HCT116 (cell line): ENCODE results near the gene NPB. TPM values are rescaled to one million over a fixed set of nuclear protein-coding genes. Genes with fewer than 3 reads are reported as not detected.
"Not testable (repeated sequence)": the region's sequence is repeated elsewhere in the genome, so short reads cannot be mapped to it uniquely, and the experiment has no call there.

Source experiments
- ATAC-seq: fragments of 200-7000 bp; cut with Tn5 transposase; 2 replicates; pipeline ENCODE4 v1.9.1; 2020; ENCODE audit warnings: mild to moderate bottlenecking, moderate library complexity
- BruUV-seq: library from RNA; stranded (reverse); fragments of 400-500 nt; replicated peaks from 2 replicates; lab custom pipeline; 2021; lab: Mats Ljungman, UMichigan
- CTCF ChIA-PET: fragments of 300-600 bp; sonication (Branson Sonifier 250); formaldehyde crosslinking; loops from one replicate; lab custom pipeline; 2021; ENCODE audit warnings: antibody characterized with exemption; lab: Charles Lee
- POLR2A ChIA-PET: fragments of 300-600, 350-600 bp; sonication (Branson Sonifier 250); formaldehyde crosslinking; loops from one replicate; lab custom pipeline; 2021; ENCODE audit warnings: antibody characterized with exemption; lab: Charles Lee
- RAD21 ChIA-PET, 2 experiments: fragments of 300-600 bp; sonication (Branson Sonifier 250); formaldehyde crosslinking; loops; one replicate each; lab custom pipeline; 2023; ENCODE audit warnings: low total read pairs in 2 of 2; ENCODE audit not compliant: uncharacterized antibody in 2 of 2, unreplicated experiment in 2 of 2, low non-redundant PET in 1 of 2; lab: Charles Lee
- DNase-seq: peaks from one replicate; pipeline ENCODE4 v3.0.0-alpha.2; 2010; ENCODE audit warnings: low read depth, low spot score
- H2AFZ ChIP-seq: fragments of 200-600 bp; shearing (Covaris generic), sonication (generic); 2 replicates; pipeline ENCODE4 v1.6.1; 2017; ENCODE audit warnings: low read depth, mixed run types, mixed read lengths, antibody characterized with exemption, low read length; ENCODE audit not compliant: poor library complexity, severe bottlenecking
- H3K27ac ChIP-seq: 2 replicates; pipeline ENCODE4 v1.5.1; 2012; ENCODE audit warnings: low read depth, low read length
- H3K27me3 ChIP-seq: fragments of 200-600 bp; sonication (generic); 2 replicates; pipeline ENCODE4 v1.6.1; 2016; ENCODE audit warnings: mixed run types, low read length, mixed read lengths; ENCODE audit not compliant: insufficient read depth
- H3K36me3 ChIP-seq, 2 experiments: fragments of 200-500 bp in 1 of 2; fragments of 200-600 bp in 1 of 2; sonication (Bioruptor generic) in 1 of 2; sonication (generic) in 1 of 2; 2 replicates each; pipeline versions ENCODE4 v1.5.1 to v1.6.1; 2014 to 2016; ENCODE audit warnings: low read length in 2 of 2, inconsistent platforms in 1 of 2, mixed read lengths in 1 of 2, mixed run types in 1 of 2; ENCODE audit not compliant: insufficient read depth in 2 of 2, control insufficient read depth in 1 of 2
- H3K4me1 ChIP-seq, 2 experiments: fragments of 200-600 bp in 1 of 2; sonication (generic) in 1 of 2; 2 replicates each; pipeline versions ENCODE4 v1.5.1 to v1.6.1; 2012 to 2017; ENCODE audit warnings: low read length in 2 of 2, inconsistent platforms in 1 of 2, mild to moderate bottlenecking in 1 of 2, mixed read lengths in 1 of 2, mixed run types in 1 of 2, moderate library complexity in 1 of 2; ENCODE audit not compliant: insufficient read depth in 2 of 2, control insufficient read depth in 1 of 2
- H3K4me2 ChIP-seq: fragments of 200-600 bp; sonication (generic); 2 replicates; pipeline ENCODE4 v1.6.1; 2017; ENCODE audit warnings: mixed run types, low read length, mixed read lengths
- H3K4me3 ChIP-seq, 2 experiments: fragments of 200-600 bp in 1 of 2; sonication (generic) in 1 of 2; replicated peaks in 1 of 2; 2 replicates each; pipeline ENCODE4 v1.5.1; 2011 to 2016; ENCODE audit warnings: low read length in 2 of 2, control low read depth in 1 of 2, low read depth in 1 of 2, mild to moderate bottlenecking in 1 of 2, mixed read lengths in 1 of 2, mixed run types in 1 of 2
- H3K79me2 ChIP-seq: fragments of 200-600 bp; sonication (generic); 2 replicates; pipeline ENCODE4 v1.6.1; 2017; ENCODE audit warnings: mild to moderate bottlenecking, mixed run types, low read length, moderate library complexity, mixed read lengths; ENCODE audit not compliant: insufficient read depth
- H3K9ac ChIP-seq: fragments of 200-600 bp; sonication (generic); 2 replicates; pipeline ENCODE4 v1.6.1; 2016; ENCODE audit warnings: low read length, mixed read lengths
- H3K9me2 ChIP-seq: fragments of 200-600 bp; sonication (generic), shearing (Covaris generic); 2 replicates; pipeline ENCODE4 v1.6.1; 2017; ENCODE audit warnings: mixed run types, mild to moderate bottlenecking, moderate library complexity; ENCODE audit not compliant: insufficient read depth
- H3K9me3 ChIP-seq, 2 experiments: fragments of 200-500 bp in 1 of 2; fragments of 200-600 bp in 1 of 2; sonication (Bioruptor generic) in 1 of 2; sonication (generic) in 1 of 2; 2 replicates each; pipeline ENCODE4 v1.6.1; 2014 to 2017; ENCODE audit warnings: low read length in 2 of 2, mixed read lengths in 2 of 2, inconsistent platforms in 1 of 2, low read depth in 1 of 2, mild to moderate bottlenecking in 1 of 2, mixed run types in 1 of 2, moderate library complexity in 1 of 2; ENCODE audit not compliant: control insufficient read depth in 1 of 2, insufficient read depth in 1 of 2
- H4K20me1 ChIP-seq: fragments of 200-600 bp; sonication (generic), shearing (Covaris generic); 2 replicates; pipeline ENCODE4 v1.6.1; 2017; ENCODE audit warnings: mixed run types, mild to moderate bottlenecking, moderate library complexity; ENCODE audit not compliant: insufficient read depth
- EGR1 ChIP-seq: IDR thresholded peaks from 2 replicates; pipeline ENCODE4 v1.6.1; 2012; ENCODE audit warnings: low read depth
- ELF1 ChIP-seq: IDR thresholded peaks from 2 replicates; pipeline ENCODE4 v1.6.1; 2012; ENCODE audit warnings: low read depth, borderline replicate concordance
- EZH2phosphoT487 ChIP-seq: fragments of 200-600 bp; IDR thresholded peaks from 2 replicates; pipeline ENCODE4 v1.6.1; 2018; ENCODE audit warnings: antibody characterized with exemption, borderline replicate concordance
- FOSL1 ChIP-seq: IDR thresholded peaks from 2 replicates; pipeline ENCODE4 v1.6.1; 2012; ENCODE audit warnings: low read depth
- JUND ChIP-seq: IDR thresholded peaks from 2 replicates; pipeline ENCODE4 v1.6.1; 2012
- RAD21 ChIP-seq: IDR thresholded peaks from 2 replicates; pipeline ENCODE4 v1.6.1; 2012; ENCODE audit warnings: low read depth, mild to moderate bottlenecking
- SP1 ChIP-seq: IDR thresholded peaks from 2 replicates; pipeline ENCODE4 v1.6.1; 2012; ENCODE audit warnings: low read depth
- SRF ChIP-seq: IDR thresholded peaks from 2 replicates; pipeline ENCODE4 v1.6.1; 2012; ENCODE audit warnings: low read depth
- YY1 ChIP-seq: IDR thresholded peaks from 2 replicates; pipeline ENCODE4 v1.6.1; 2011; ENCODE audit warnings: low read length, low read depth, moderate library complexity, mild to moderate bottlenecking; ENCODE audit not compliant: insufficient replicate concordance; ENCODE audit errors: extremely low read depth
- ZBTB33 ChIP-seq: IDR thresholded peaks from 2 replicates; pipeline ENCODE4 v1.6.1; 2011; ENCODE audit warnings: mild to moderate bottlenecking, low read length, moderate library complexity; ENCODE audit not compliant: insufficient replicate concordance; ENCODE audit errors: extremely low read depth
- ZFX ChIP-seq: fragments of 450-650 bp; IDR thresholded peaks from 2 replicates; pipeline ENCODE4 v1.6.1; 2017
- intact Hi-C: fragments of 100-400 bp; cut with micrococcal nuclease; formaldehyde crosslinking; loops from 2 replicates; pipeline ENCODE4 v1.10.0; 2022
- total RNA-seq: library from RNA; stranded (reverse); gene quantifications from one replicate; pipeline ENCODE4 v1.2.1, GENCODE V29; 2021; ENCODE audit not compliant: unreplicated experiment

Gene NPB
- total RNA-seq, 1 experiment from 2014 or later: 1.2 TPM

- TF ChIP-seq FOSL1 (no peak), ELF1 (no peak; the same call in 1 of the 2 replicates), RAD21 (no peak), SRF (no peak), EZH2phosphoT487 (no peak), ZFX (peak; percentile 67; the same call in 1 of the 2 replicates), YY1 (peak; percentile 78), ZBTB33 (no peak), EGR1 (no peak), JUND (no peak), SP1 (peak; percentile 52; the same call in 1 of the 2 replicates)
Measured at GRCh38 chr17:81917565-81918332, 15.7 kb downstream of the NPB start, which contains the start of gene SIRT7 (continued).

DNA sequence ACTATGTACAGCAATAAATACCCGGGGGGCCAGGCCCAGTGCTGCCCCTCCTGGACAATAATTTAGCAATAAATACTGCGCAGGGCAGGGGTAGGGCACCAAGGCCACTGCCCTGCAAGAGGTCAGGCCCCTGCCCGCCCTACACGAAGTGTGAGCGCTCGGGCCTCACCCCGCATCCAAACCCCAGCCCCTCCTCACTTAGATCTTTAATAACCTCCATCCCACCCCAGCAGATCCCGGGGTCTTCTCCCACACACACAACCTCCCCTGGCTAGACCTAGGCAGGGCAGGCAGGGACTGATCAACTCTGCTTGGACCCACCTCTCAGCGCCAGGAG is 16.3 kb downstream of the NPB start:
- DNase-seq, POLR2A ChIA-PET, H4K20me1 ChIP-seq, H3K9ac ChIP-seq, H3K9me2 ChIP-seq, H2AFZ ChIP-seq, BruUV-seq, RAD21 ChIA-PET, CTCF ChIA-PET, intact Hi-C loops, H3K27ac ChIP-seq, H3K9me3 ChIP-seq, H3K27me3 ChIP-seq: not testable (repeated sequence)
- peak overlapping the region; percentile 82 for H3K4me2 ChIP-seq
- H3K79me2 ChIP-seq: peaks cover 84% of the 10 kb centered on the region
- peak; percentile 41 for ATAC-seq
- H3K4me1 ChIP-seq: peaks cover 24 to 46% of the 10 kb centered on the region in 2 experiments
- peak overlapping the region; percentile 21 to 67; a peak in 3 of 4 replicates for H3K4me3 ChIP-seq
- peaks cover 34 to 65% of the 10 kb centered on the region in 2 experiments; a peak in 3 of 4 replicates for H3K36me3 ChIP-seq
